HG02759 (cell line): ENCODE measurements around the gene UBE4B.
"Not testable (repeated sequence)": the region's sequence is repeated elsewhere in the genome, so short reads cannot be mapped to it uniquely, and the experiment has no call there.

Source experiments
- ATAC-seq: cut with Tn5 transposase; IDR thresholded peaks from one replicate; pipeline ENCODE4 v1.9.1; 2021; ENCODE audit warnings: mild to moderate bottlenecking, moderate library complexity; ENCODE audit not compliant: unreplicated experiment

The UBE4B gene

GRCh38 chr1:10032590-10033358 is at the start of gene UBE4B:
Gene UBE4B (plus strand): TSS chr1:10032958. CDS start chr1:10033671, 713 bp downstream.
- peak; percentile 97 for ATAC-seq

- no peak for ATAC-seq
These were observed 48.5 kb upstream of the UBE4B start for GRCh38 chr1:9984253-9984652.

GRCh38 chr1:9985001-9985400 is 47.8 kb upstream of the UBE4B start:
- no peak for ATAC-seq

GRCh38 chr1:9989773-9990172 is 43.0 kb upstream of the UBE4B start:
- no peak for ATAC-seq

- ATAC-seq = no peak
These were observed 41.8 kb upstream of the UBE4B start for GRCh38 chr1:9990944-9991343.

DNA sequence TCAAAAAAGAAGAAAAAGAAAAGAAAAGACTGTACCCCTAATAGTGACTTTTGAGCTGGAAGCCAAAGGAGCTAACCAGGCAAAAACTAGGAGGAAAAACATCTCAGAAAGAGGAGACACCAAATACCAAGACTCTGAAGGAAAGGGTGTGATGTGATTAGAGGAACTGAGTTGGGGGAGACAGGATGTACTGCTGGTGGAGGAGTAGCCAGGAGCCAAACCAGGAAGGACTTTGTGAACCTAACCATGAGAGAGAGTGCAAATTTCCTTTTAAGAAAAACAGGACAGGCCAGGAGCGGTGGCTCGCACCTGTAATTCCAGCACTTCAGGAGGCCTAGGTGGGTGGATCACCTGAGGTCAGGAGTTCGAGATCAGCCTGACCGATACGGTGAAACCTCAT is 39.8 kb upstream of the UBE4B start:
- ATAC-seq = no peak

DNA sequence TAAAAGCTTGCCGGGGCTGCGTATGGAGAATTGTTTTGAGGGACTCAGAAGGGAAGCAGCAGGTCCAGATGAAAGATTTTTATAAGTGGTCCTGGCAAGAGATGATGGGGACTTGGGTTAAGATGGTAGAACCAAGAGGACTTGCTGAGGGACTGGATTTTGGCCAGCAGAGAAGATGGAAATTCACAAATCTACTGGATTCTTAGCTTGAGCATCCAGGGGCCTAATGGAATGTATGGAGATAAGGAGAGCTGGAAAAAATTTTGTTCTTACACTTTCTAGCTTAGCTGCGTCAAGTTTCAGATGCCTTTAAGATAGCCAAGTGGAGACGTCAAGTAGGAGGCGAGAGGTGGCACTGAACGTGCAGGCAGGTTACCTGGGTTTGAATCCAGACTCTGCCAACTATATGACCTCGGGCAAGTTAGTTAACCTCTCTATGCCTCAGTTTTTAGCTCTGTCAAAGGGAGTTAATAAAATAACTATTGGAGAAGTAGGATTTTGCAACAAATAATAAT is 39.1 kb upstream of the UBE4B start:
- ATAC-seq = no peak

DNA sequence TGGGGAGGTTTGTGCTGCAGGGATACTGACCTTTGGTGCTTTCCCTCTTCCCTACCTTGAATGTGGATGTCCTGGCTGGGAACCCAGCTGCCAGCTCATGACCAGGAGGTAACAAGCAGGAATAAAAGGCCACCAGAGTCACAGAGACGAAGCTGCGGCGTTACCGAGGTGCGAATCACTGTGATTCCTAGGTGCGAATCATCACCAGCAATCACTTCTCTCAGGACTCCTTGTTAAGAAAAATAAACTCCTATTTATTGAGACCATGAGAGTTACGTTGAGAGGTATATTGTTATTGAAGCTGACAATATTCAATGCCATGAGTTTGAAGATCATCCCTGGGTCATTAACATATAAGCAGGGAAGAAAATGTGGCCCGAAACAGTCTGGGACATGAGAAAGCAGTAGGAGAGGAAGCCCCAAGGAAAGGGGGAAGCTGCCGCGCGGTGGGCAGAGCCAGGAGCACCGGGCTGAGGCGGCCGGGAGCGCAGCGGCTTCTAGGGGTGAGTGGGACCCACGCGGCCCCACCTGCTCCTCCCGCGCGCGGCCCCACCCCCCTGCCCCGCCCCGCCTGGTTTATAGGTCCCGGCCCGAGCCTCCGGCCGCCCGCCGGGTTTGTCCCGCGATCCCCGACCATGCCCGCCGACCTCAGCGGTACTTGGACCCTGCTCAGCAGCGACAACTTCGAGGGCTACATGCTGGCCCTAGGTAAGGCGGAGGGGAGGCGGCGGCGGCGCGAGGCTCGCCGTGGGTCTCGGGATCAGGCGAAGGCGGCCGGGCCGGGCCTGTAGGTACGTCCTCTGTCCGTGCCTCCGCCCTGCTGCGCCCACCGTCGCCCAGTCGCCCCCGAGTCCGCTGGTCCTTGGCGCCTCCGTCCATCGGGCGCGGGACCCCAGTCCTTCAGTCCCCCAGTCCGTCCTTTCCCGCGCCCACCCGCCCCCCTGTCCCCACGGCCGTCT is 35.9 kb upstream of the UBE4B start, which contains the start of gene RBP7:
RBP7 (plus strand) TSS at position 605 of the 959 bp plus-strand sequence; CDS start at position 636, 31 bp downstream.
- ATAC-seq = no peak

- ATAC-seq = no peak
These were observed 31.6 kb upstream of the UBE4B start for GRCh38 chr1:10001016-10001665.

- not testable (repeated sequence) for ATAC-seq
These were observed 27.5 kb upstream of the UBE4B start for GRCh38 chr1:10005248-10005647.

DNA sequence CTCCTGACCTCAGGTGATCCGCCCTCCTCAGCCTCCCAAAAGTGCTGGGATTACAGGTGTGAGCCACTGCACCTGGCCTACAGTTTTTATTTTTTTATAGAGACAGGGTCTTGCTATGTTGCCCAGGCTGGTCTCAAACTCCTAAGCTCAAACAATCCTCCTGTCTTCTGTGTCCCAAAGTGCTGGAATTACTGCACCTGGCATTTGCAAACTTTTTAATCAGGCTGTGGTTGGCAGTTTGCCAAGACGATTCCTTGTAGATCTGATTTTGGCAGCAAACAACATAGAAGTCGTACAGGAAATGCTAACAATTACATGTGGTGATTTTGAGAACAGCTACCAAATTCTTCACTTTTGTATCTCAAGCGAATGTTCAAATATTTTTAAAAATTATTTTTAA is 25.6 kb upstream of the UBE4B start:
- ATAC-seq = no peak

- no peak for ATAC-seq
These were observed 18.7 kb upstream of the UBE4B start for GRCh38 chr1:10014016-10014415.

GRCh38 chr1:10019561-10019960 is 13.2 kb upstream of the UBE4B start:
- no peak for ATAC-seq

DNA sequence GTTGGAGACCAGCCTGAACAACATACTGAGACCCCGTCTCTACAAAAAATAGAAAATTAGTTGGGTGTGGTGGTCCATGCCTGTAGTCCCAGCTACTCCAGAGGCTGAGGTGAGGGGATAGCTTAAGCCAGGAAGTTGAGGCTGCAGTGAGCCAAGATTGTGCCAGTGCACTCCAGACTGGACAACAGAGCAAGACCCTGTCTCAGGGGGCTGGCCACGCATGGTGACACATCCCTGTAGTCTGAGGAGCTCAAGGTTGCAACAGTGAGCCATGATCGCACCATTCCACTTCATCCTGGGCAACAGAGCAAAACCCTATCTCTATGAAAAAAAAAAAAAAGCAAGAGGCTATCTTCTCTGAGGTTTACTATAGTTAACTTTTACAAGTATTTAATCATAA is 12.7 kb upstream of the UBE4B start:
- ATAC-seq = no peak

GRCh38 chr1:10020678-10021077 is 12.1 kb upstream of the UBE4B start:
- not testable (repeated sequence) for ATAC-seq

GRCh38 chr1:10021992-10022391 is 10.8 kb upstream of the UBE4B start:
- ATAC-seq = not testable (repeated sequence)

DNA sequence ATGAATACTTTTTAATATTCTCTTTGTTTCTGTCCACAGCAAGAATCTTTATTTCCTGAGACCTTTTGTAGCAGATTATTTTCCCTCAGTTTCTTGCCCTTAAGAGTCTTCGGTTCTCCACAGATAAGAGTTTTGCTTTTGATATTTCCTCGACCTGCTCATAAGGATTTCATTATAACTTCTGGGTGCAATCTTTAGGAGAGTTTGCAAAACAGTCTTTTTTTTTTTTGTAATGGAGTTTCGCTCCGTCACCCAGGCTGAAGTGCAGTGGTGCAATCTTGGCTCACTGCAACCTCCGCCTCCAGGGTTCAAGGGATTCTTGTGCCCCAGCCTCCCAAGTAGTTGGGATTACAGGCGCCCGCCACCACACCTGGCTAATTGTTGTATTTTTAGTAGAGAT is 10.1 kb upstream of the UBE4B start:
- ATAC-seq = no peak

- no peak for ATAC-seq
These were observed 7.4 kb upstream of the UBE4B start for GRCh38 chr1:10025354-10025753.

DNA sequence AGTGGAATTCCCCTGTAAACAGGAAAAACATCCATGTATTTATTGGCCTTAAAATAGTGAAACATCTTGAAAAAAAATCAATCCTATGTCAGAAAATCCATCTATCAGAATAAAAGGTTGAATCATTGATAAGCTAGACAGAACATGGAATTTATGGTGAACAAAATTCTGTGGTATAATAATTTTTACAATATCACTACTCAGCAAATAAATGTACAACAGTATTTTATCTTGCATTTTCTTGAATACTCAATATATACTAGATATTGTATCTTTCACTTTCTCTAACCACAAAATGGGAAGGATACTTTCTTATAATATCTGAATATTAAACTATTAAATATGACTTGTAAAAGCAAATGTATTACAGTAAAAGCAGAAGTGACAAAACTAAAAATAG is 5.7 kb upstream of the UBE4B start:
- ATAC-seq = no peak

DNA sequence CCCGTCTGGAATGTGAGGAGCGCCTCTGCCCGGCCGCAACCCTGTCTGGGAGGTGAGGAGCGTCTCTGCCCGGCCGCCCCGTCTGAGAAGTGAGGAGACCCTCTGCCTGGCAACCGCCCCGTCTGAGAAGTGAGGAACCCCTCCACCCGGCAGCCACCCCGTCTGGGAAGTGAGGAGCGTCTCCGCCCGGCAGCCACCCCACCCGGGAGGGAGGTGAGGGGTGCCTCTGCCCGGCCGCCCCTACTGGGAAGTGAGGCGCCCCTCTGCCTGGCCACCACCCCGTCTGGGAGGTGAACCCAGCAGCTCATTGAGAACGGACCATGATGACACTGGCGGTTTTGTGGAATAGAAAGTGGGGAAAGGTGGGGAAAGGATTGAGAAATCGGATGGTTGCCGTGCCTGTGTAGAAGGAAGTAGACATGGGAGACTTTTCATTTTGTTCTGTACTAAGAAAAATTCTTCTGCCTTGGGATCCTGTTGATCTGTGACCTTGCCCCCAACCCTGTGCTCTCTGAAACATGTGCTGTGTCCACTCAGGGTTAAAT is 3.7 kb upstream of the UBE4B start:
- ATAC-seq = not testable (repeated sequence)

- ATAC-seq = no peak
These were observed 1.3 kb upstream of the UBE4B start for GRCh38 chr1:10031461-10031860.
